ENCODE results near the gene MED13L.

- TF ChIP-seq CTCF (IDR thresholded peaks at IDR 0.05) (no peak), PREB (CRISPR knock-in tag; IDR thresholded peaks at IDR 0.05; ENCODE audit: borderline replicate concordance) (no peak), ZNF232 (CRISPR knock-in tag; IDR thresholded peaks at IDR 0.05) (no peak)
These were observed 188.4 kb downstream of the MED13L start for GRCh38 chr12:116089080-116089479.

Measured in WTC11 (cell line).